Right atrium auricular region (tissue), 2 donors: ENCODE measurements around the gene RNF138. TPM values are rescaled to one million over a fixed set of nuclear protein-coding genes. Genes with fewer than 3 reads are reported as not detected.

Source experiments
- DNase-seq: peaks from one replicate; pipeline ENCODE4 v3.0.0-alpha.2; 2019; ENCODE audit warnings: low spot score
- H3K27ac ChIP-seq, 2 donors: fragments of 200-600 bp; sonication (generic); 1 replicate in 1 of 2; 2 replicates in 1 of 2; pipeline ENCODE4 v1.5.1; 2016 to 2019
- H3K27me3 ChIP-seq, 2 donors: fragments of 200-600 bp; sonication (generic); one replicate each; pipeline versions ENCODE4 v1.5.1 to v1.6.0; 2017 to 2019
- H3K36me3 ChIP-seq: fragments of 200-600 bp; sonication (generic); one replicate; pipeline ENCODE4 v1.5.1; 2016
- H3K4me1 ChIP-seq, 2 donors: fragments of 200-600 bp; sonication (generic); one replicate each; pipeline versions ENCODE4 v1.5.1 to v1.6.0; 2017 to 2019
- H3K4me3 ChIP-seq, 2 donors: fragments of 200-600 bp; sonication (generic); 1 replicate in 1 of 2; 2 replicates in 1 of 2; pipeline ENCODE4 v1.5.1; 2017 to 2019; ENCODE audit warnings: mild to moderate bottlenecking in 1 of 2, moderate library complexity in 1 of 2
- H3K9me3 ChIP-seq, 2 donors: fragments of 200-600 bp; sonication (generic); one replicate each; pipeline ENCODE4 v1.5.1; 2019
- total RNA-seq, 2 donors: library from RNA; depleted of rRNA; stranded (reverse); fragments of >200 nt; gene quantifications; one replicate each; pipeline ENCODE4 v1.1.0, GENCODE V29; 2016
- TF ChIP-seq, protein P1 (sequence below), 2 donors: fragments of 200-600 bp; sonication (generic); IDR thresholded peaks; one replicate each; pipeline ENCODE4 v1.5.1; 2019; ENCODE audit warnings: antibody characterized with exemption in 2 of 2

RNF138 gene
- 10 to 100 TPM in 1 of 2 donors, 1 to 10 TPM in 1; 5.5 to 11.3 TPM for total RNA-seq

DNA sequence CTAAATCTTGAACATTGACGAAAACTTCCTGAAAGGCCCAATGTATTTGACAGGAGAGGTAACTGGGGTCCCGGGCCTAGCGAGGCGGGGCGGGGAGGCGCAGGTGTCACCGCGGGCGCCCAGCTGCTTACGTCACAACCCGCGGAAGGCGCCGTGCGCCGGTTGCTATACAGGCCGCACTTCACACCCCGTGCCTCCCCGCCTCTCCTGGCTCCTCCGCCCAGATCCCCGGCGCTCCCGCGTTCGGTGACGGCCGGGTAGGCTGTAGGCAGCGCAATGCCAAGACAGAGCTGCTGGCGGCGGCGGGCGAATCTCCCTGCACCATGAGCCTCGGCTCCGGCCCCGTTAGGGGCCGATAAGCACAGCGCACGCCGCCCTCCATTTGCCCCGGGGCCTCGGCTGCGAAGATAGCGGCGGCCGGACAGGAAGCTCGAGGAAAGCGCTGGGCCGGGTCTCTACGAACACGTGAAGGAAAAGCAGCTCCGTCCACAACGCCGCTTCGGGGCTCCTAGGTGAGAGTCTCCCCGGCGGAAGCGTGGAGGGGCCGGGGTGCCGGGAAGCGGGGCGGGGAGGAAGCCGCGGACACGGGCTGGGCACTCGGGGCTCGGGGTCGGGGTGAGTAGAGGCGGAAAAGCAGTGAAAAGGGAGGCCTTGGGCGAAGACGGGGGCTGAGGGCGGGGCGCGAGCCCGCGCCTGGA is at the start of gene RNF138:
TSS of gene RNF138 (plus strand) at position 151 of the 698 bp plus-strand sequence. CDS start 903 bp downstream, outside the sequence.
- Histone ChIP-seq H3K36me3 (no peaks in the 10 kb centered on the region), H3K9me3 (no peaks in the 10 kb centered on the region), H3K4me3 (peak within 1 kb of the TSS; percentile 77 to 88), H3K4me1 (peaks cover 0 to 35% of the 10 kb centered on the region in 2 donors), H3K27me3 (no peaks in the 10 kb centered on the region), H3K27ac (peak within 1 kb of the TSS; percentile 97 to 99)
- DNase-seq = peak; percentile 88
- TF ChIP-seq, protein P1, sequence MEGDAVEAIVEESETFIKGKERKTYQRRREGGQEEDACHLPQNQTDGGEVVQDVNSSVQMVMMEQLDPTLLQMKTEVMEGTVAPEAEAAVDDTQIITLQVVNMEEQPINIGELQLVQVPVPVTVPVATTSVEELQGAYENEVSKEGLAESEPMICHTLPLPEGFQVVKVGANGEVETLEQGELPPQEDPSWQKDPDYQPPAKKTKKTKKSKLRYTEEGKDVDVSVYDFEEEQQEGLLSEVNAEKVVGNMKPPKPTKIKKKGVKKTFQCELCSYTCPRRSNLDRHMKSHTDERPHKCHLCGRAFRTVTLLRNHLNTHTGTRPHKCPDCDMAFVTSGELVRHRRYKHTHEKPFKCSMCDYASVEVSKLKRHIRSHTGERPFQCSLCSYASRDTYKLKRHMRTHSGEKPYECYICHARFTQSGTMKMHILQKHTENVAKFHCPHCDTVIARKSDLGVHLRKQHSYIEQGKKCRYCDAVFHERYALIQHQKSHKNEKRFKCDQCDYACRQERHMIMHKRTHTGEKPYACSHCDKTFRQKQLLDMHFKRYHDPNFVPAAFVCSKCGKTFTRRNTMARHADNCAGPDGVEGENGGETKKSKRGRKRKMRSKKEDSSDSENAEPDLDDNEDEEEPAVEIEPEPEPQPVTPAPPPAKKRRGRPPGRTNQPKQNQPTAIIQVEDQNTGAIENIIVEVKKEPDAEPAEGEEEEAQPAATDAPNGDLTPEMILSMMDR (IDR thresholded peaks at IDR 0.05) = no peak

- Histone ChIP-seq H3K9me3 (no peaks in the 10 kb centered on the region), H3K27ac (no peak overlapping the region), H3K4me1 (no peaks in the 10 kb centered on the region), H3K27me3 (no peaks in the 10 kb centered on the region), H3K4me3 (no peak overlapping the region), H3K36me3 (no peaks in the 10 kb centered on the region)
- TF ChIP-seq, protein P1 (IDR thresholded peaks at IDR 0.05) = no peak
- DNase-seq = no peak
Measured at GRCh38 chr18:32042337-32042736, 49.3 kb upstream of the RNF138 start.

DNA sequence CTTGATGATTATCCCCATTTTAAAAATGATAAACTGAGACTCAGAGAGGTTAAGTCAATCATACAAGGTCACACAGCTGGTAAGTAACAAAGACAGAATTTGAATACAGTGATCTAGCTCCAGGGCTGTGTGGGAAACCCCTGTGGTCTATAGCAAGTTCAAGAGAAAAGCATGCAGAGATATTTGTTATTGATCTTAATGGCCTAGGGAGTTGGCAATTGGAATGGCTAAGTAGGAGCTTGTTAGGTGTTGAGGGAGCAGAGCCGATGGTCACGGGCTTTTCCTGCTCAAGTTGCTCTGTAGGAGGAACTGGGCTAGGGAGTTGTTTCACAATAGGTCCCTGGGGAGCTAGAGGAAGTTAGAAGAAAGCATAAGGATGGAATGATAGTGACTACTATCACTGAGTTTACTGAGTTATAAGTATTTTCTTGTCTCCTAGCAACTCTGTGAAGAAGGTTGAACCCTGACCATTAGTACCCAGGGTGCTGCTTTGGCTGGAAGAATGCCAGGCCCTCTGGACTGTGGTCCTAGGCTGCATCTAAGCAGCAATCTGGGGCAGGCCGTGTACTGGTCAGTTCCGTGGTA is 43.1 kb upstream of the RNF138 start:
- TF ChIP-seq, protein P1 (IDR thresholded peaks at IDR 0.05) = no peak
- peak; percentile 70 for DNase-seq
- no peak overlapping the region for H3K4me3 ChIP-seq
- no peaks in the 10 kb centered on the region for H3K9me3 ChIP-seq
- H3K4me1 ChIP-seq = peaks cover 0 to 16% of the 10 kb centered on the region in 2 donors
- no peaks in the 10 kb centered on the region for H3K27me3 ChIP-seq
- no peaks in the 10 kb centered on the region for H3K36me3 ChIP-seq
- peak overlapping the region; percentile 22 to 45 for H3K27ac ChIP-seq

GRCh38 chr18:32049393-32050171 is 42.1 kb upstream of the RNF138 start:
- TF ChIP-seq, protein P1 (IDR thresholded peaks at IDR 0.05) = no peak
- no peak for DNase-seq
- Histone ChIP-seq H3K9me3 (no peaks in the 10 kb centered on the region), H3K27me3 (no peaks in the 10 kb centered on the region), H3K4me3 (no peak overlapping the region), H3K4me1 (peaks cover 0 to 16% of the 10 kb centered on the region in 2 donors), H3K36me3 (no peaks in the 10 kb centered on the region), H3K27ac (peak overlapping the region; percentile 0 to 45)

DNA sequence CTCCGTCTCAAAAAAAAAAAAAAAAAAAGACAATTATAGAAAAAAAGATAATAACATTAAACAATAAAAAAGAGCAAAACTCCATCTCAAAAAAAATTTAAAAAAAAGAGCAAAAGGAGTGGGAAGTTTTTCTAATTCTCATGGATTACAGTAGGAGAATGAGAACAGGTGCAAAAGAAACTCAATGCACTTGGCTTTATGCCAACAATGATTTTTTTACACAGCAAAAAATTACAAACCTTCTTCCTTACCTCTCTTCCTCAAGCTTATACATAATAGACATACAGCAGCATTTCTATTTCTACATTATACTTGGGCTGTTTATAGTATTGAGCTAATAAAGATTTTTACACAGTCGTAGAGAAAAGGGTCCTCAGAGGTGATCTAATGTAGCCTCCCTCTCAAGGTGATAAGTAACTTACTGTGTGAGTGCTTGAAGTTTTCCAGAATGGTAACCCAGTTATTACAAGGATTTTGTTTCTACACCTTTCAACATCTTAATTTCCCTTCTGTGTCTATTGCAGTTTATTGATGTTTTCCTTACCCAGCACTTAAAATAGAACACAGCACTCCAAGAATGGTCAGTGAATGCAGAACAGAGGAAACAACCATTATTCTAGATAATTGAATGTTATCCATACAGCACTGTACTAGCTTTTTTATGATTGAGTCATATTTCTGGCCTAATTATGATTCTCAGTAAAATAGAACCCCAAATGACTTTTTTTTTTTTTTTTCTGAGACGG is 34.9 kb upstream of the RNF138 start:
- H3K27me3 ChIP-seq = no peaks in the 10 kb centered on the region
- DNase-seq = no peak
- no peaks in the 10 kb centered on the region for H3K4me1 ChIP-seq
- H3K27ac ChIP-seq = no peak overlapping the region
- H3K9me3 ChIP-seq = no peaks in the 10 kb centered on the region
- H3K36me3 ChIP-seq = no peaks in the 10 kb centered on the region
- TF ChIP-seq, protein P1 (IDR thresholded peaks at IDR 0.05) = no peak
- H3K4me3 ChIP-seq = no peak overlapping the region
